ENCODE measurements around the gene RP2.

The RP2 gene

DNA sequence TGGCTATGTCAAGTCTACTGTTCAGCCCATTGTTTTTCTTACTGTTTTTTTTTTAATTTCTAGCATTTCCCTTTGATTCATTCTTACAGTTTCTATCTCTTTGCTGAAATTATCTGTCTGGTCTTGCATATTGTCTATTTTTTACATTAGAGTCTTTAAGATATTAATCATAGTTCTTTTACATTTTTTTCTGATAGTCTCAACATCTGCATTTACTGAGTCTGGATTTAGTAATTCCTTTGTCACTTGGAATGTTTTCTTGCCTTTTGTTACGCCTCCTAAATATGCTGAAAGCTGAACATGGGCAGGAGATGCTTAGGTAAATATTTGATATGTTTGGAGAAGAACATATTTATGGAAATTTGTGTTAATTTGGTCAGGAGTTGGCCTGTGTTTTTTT is 85.8 kb downstream of the RP2 start:
- H3K4me3 ChIP-seq (ENCODE audit: low read depth in 1 of 2, low read length in 2 of 2) = no peak overlapping the region
- H3K27ac ChIP-seq (ENCODE audit: low read length) = no peak overlapping the region
- H3K9me3 ChIP-seq (ENCODE audit: control insufficient read depth in 1 of 2, low read length in 2 of 2) = no peaks in the 10 kb centered on the region
- no peaks in the 10 kb centered on the region for H3K36me3 ChIP-seq (ENCODE audit: control insufficient read depth in 1 of 2, insufficient read depth in 2 of 2, low read length in 2 of 2)
- no peaks in the 10 kb centered on the region for H3K27me3 ChIP-seq (ENCODE audit: low read depth, low read length)
- H3K4me1 ChIP-seq (ENCODE audit: control insufficient read depth in 1 of 2, insufficient read depth in 2 of 2, low read length in 2 of 2) = no peaks in the 10 kb centered on the region

DNA sequence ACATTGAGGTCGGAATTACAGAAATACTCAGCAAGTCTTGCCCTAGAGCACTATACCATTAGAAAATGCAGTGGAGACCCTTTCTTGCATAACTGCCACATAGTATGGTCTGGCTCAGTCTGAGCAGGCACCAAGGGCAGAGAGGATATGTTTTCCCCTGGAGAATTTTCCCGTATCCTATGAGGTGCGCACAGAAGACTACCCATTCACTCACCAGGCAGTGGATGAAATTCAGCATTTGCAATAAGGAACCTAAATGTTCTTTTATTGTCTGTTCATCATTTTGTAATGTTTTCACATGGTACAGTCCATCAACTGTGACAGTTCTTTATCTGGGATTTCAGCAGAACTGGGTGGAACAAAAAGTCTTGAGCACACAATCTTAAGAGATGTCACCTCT is 90.9 kb downstream of the RP2 start:
- Histone ChIP-seq H3K9me3 (ENCODE audit: control insufficient read depth in 1 of 2, low read length in 2 of 2) (no peaks in the 10 kb centered on the region), H3K4me3 (ENCODE audit: low read depth in 1 of 2, low read length in 2 of 2) (no peak overlapping the region), H3K4me1 (ENCODE audit: control insufficient read depth in 1 of 2, insufficient read depth in 2 of 2, low read length in 2 of 2) (no peaks in the 10 kb centered on the region), H3K27ac (ENCODE audit: low read length) (no peak overlapping the region), H3K27me3 (ENCODE audit: low read depth, low read length) (no peaks in the 10 kb centered on the region), H3K36me3 (ENCODE audit: control insufficient read depth in 1 of 2, insufficient read depth in 2 of 2, low read length in 2 of 2) (no peaks in the 10 kb centered on the region)

GRCh38 chrX:46929439-46930261 is 92.8 kb downstream of the RP2 start:
- H3K36me3 ChIP-seq (ENCODE audit: control insufficient read depth in 1 of 2, insufficient read depth in 2 of 2, low read length in 2 of 2) = no peaks in the 10 kb centered on the region
- H3K9me3 ChIP-seq (ENCODE audit: control insufficient read depth in 1 of 2, low read length in 2 of 2) = no peaks in the 10 kb centered on the region
- no peak overlapping the region for H3K27ac ChIP-seq (ENCODE audit: low read length)
- no peaks in the 10 kb centered on the region for H3K4me1 ChIP-seq (ENCODE audit: control insufficient read depth in 1 of 2, insufficient read depth in 2 of 2, low read length in 2 of 2)
- H3K4me3 ChIP-seq (ENCODE audit: low read depth in 1 of 2, low read length in 2 of 2) = no peak overlapping the region
- no peaks in the 10 kb centered on the region for H3K27me3 ChIP-seq (ENCODE audit: low read depth, low read length)

Measured in muscle layer of duodenum (tissue), 2 donors.